Measurements from ENCODE around the gene GSTA4.
A peak's percentile ranks its signal among the peaks of the same experiment; 100 is the strongest.
"Not testable (repeated sequence)": the region's sequence is repeated elsewhere in the genome, so short reads cannot be mapped to it uniquely, and the experiment has no call there.

The GSTA4 gene

DNA sequence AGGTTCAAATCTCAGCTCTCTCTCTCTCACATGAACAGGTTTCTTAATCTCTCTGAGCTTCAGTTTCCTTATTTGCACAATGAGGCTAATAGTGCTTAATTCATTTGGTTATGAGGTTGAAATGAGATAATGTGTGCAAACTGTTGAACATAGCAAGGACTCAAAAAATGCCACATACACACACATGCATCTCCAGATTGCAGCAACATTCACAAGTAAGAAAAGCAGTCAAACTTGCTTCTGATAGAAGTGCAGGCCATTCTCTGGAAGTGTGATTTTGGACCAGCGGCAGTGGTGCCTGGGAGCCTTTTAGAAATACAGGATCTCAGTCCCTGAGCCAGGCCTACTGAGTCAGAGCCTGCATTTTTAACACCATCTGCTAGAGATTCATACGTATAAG is 25.7 kb downstream of the GSTA4 start:
- no peak for DNase-seq

DNA sequence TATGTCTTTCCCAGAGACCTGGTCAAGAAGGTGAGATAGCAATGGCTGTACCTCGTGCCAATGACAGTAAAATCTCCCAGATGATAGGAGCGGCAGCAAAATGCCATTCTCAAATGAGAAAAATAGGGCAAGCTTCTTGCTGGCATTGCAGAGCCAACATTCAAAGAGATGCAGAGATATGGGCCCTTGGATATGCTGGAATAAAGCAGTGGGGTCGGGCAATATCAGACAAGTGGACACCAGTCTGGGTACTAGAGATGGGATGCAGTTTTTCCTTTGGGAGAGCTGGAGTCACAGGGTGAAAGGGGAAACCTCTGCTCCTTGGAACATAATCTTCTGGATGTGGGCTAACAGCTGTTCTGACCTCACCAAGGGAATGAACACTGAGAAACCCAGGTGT is 29.0 kb downstream of the GSTA4 start:
- DNase-seq, result no peak

DNA sequence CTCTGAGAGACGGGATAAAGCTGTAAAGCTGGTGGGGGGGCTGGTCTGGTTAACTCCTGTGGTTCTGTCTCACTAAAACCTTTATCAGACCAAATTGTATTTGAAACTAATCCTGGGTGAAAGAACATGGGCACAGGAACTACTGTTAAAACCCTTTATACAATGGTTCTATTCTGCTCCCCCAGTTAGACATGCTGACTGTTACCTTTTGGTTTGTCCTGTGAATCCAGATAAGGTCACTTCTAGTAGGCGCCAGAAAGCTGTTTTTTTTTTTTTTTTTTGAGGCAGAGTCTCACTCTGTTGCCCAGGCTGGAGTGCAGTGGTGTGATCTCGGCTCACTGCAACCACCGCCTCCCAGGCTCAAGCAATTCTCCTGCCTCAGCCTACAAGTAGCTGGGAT is 29.7 kb downstream of the GSTA4 start:
- no peak for DNase-seq

DNA sequence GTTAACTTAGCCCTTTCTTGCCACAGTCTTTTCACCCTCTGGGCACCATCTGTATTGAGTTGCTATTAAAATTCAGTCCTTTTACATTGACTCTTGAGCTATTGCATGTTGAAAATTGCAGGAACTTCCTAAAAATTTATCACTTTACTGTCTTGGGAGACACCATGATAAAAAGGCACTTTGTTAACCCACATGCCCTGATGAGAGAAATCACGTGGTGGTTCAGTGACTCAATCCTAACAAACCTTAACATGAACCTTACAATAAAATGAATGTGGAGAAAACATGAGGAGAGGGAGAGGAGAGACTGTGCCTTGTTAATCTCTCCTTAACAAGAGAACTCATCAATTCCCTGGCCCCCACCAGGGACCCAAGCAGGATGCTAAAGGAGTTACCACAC is 30.8 kb downstream of the GSTA4 start:
- no peak for DNase-seq

DNA sequence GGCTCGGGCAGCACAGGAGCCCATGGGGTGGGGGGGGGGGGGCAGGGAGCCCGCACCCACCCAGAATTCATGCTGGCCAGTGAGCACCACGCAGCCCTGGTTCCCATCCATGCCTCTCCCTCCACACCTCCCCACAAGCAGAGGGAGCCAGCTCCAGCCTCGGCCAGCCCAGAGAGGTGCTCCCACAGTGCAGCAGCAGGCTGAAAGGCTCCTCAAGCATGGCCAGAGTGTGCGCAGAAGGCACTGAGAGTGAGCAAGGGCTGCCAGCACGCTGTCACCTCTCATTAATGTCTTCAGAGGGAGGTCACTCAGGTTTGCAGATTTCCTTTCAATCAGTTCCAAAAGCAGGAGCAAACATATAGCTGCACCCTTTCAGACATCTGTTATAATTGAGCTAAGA is 32.4 kb downstream of the GSTA4 start:
- no peak for DNase-seq

DNA sequence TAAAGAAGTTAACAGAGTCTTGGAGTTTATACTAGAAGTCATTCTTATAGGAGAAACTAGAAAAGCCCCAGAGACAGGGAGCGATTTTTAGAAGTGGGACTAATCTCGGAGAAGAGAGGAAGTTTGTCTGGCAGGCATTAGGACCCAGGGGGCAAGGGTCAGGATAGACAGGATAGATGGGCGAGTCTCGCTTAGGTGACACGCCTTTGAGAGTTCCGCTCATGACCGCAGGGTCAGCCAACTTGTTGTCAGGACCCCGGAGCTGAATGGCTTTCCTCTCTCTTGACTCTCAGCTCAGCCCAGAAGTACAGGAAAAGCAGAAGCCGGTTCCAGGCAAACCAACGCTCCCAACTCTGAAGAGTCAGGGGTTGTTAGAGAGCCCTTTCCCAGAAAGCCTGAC is 34.1 kb downstream of the GSTA4 start:
- DNase-seq, result not testable (repeated sequence)

DNA sequence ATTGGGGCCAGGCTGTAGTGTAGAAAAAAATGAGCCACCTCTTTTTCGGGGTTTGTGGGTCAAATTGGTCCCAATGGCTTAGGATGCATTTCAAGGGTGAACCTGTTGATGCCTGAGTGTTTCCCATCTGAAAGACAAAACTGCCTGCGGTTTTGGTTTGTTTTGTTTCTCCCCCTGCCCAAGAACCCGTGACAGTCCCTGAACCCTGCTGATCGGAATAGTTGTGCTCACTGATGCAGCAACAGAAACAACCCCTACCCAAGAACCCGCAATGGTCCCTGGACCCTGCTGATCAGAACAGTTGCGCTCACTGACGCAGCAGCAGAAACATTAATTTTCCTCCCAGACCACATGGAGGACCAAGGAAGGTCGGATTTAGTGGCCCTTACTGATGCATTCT is 34.9 kb downstream of the GSTA4 start:
- DNase-seq, result not testable (repeated sequence)

DNA sequence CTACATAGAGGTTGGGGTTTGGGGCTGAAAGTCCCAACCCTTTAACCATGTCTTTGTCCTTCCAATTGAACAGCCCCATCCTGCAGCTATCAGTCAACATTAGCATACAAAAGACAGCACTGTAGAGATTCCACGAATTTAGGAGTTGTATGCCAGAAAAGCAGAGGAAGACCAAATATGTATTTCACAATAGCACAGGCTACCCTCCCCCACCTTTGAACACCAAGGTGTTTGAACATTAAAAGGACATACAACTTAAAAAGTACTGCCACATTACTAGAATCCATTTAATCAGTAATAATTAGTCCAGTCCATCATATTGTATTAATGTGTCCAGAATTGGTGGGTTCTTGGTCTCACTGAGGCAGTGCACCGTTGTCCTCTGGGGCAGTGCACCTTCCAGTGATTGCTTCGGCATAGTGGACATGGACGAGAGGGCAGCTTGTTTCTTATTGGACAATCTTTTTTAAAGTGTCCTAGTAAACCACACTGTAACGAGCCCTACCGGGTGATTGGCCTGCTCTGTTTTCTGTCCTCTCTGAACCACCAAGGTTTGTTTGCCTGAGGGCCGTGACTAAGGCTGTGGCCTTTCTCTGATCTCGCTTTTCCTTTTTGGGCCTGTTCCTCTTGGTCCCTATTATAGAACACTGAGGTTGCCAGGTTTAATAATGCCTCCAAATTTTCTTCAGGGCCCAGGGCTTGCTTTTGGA is 36.4 kb downstream of the GSTA4 start:
- no peak for DNase-seq

DNA sequence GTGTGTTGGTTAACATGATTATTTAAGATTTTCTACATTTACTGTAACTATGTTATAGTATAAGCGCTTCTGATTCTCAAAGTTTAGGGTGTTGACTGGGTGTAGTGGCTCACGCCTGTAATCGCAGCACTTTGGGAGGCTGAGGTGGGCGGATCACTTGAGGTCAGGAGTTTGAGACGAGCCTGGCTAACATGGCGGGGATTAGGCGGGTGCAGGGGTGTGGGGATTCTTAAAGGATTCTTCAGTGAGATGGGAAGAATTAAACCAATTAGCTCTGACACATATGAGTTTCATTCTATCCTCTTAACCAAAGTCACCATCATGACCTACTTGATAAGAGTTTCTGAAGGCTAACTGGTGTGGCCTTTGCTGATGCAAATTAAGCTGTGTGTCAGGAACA is 39.2 kb downstream of the GSTA4 start:
- no peak for DNase-seq

DNA sequence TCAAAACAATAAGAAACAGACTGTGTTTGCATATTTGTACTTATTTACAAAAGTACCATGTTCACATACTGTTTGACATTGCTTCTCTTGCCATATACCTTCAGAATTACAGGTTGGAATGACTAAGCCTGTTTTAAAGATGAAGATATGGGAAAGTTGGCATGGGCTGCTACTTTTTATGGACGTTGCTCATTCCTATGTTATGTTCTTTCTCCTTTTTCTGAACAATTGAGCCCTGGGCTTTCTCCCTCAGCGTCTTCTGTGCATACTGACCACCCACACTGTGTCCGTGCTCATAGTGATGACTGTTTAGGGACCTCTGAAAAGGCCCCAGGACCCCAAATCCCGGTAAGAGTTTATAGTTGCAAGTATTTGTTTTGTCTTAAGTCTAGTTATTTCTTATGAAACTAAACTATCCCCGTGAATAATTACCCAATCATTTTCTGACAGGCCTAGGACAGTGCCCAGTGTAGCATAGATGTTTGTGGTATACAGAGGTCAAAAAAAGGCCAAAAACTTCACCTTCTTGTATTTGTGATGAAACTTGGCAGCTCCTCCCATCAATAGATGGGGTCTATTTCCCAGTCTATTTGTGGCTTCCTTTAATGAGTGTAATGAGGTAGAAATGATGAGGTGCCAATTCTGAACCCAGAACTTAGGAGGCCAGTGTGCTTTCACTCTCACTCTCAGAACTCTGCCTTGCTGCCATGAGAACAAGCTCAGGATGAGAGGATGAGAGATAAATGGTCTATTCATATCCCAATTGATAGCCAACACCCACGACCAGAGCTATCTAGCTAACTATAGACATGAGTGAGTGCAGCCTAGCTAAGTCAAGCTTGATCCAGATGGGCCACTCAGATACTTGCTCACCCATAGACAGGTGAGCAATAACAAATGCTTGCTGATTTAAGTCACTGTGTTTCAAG is 40.9 kb downstream of the GSTA4 start:
- no peak for DNase-seq

DNA sequence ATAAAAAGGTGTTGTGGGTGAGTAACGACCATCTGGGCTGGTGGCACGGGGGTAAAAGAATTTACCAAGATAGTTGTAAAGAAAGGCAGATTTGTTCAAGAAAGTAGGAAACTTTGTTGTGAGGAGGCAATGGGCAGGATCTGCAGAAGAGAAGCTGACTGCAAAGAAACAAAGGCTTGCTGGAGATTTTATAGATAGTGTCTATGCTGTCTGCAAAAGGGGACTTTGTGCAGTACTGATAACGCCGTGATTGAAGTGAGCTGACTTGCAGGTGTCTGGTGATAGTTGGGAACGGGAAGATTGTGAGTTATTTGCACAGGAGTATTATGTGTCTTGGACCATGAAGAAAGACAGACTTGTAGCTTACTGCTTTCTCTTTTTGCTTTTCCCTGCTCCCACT is 48.8 kb downstream of the GSTA4 start:
- no peak for DNase-seq

DNA sequence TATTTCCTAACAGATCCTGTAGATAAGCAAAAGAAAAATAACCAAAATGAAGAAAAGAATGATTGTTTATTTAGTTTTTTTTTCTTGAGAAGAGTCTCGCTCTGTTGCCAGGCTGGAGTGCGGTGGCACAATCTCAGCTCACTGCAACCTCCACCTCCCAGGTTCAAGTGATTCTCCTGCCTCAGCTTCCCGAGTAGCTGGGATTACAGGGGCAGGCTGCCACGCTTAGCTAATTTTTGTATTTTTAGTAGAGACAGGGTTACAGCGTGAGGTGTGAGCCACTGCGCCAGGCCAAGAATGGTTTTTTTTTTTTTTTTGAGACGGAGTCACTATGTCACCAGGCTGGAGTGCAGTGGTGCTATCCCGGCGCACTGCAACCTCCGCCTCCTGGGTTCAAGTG is 52.3 kb downstream of the GSTA4 start:
- not testable (repeated sequence) for DNase-seq

DNA sequence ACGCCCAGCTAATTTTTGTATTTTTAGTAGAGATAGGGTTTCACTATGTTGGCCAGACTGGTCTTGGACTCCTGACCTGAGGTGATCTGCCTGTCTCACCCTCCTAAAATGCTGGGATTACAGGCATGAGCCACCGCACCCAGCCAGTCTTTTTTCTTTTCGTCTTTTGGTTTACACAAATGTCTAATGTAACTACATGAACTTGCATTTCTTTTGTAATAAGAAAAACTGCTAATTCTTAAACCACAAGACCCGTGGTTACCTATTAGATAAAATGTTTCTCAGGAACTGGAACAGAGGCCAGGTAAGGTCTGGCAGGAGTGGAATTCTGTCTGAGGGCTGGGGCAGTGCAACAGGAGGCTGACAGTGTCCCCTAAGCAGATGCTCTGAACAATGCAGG is 52.9 kb downstream of the GSTA4 start:
- no peak for DNase-seq

DNA sequence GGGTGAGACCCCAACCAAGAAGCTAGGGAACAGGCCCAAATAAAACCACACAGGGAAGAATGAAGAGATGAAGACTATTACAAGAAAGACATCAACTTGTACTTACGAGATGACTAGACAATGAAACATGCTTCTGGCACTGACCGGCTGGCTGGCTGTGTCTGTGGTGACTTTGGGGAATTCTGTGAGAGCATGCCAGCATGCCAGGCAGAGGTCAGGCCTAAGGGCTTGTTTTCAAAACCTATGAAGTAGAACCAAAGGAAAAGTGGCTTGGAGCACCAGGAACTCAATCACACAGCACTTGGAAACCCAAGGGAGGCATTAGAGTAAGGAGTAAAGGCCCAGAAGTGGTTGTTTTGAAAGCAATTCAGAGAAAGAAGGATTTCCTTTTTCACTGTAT is 57.2 kb downstream of the GSTA4 start:
- DNase-seq, result peak; percentile 26

DNA sequence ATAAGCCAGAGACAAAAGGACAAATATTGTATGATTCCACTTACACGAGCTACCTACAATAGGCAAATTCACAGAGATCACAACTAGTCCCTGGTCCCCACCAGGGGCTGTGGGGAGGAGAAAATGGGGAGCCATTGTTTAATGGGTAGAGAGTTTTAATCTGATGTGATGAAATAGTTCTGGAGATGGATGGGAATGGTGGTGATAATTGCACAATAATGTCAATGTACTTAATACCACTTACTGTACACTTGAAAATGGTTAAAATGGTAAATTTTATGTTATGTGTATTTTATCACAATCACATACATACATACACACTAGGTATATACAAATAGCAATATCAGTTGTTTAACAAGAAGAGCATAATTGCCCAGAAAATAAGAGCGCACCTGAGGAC is 61.3 kb downstream of the GSTA4 start:
- DNase-seq, result no peak

DNA sequence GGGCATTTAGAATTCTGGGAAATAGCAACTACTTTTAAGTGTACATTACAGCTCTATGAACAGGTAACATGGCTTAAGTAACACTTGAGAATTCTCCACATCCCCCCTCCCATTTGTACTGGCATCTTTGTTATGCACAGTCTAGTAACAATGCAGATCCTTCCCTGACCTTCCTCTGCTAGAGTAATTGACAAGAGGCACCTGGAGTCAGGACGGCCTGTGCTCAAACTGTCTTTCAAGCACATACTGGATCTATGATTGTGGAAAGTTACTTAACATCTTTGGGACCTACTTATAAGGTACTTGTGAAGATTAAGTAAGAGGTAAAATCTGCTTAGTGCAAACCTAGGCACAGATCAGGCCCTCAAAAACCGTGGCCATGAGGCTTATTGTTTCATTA is 63.7 kb downstream of the GSTA4 start:
- DNase-seq, result no peak

DNA sequence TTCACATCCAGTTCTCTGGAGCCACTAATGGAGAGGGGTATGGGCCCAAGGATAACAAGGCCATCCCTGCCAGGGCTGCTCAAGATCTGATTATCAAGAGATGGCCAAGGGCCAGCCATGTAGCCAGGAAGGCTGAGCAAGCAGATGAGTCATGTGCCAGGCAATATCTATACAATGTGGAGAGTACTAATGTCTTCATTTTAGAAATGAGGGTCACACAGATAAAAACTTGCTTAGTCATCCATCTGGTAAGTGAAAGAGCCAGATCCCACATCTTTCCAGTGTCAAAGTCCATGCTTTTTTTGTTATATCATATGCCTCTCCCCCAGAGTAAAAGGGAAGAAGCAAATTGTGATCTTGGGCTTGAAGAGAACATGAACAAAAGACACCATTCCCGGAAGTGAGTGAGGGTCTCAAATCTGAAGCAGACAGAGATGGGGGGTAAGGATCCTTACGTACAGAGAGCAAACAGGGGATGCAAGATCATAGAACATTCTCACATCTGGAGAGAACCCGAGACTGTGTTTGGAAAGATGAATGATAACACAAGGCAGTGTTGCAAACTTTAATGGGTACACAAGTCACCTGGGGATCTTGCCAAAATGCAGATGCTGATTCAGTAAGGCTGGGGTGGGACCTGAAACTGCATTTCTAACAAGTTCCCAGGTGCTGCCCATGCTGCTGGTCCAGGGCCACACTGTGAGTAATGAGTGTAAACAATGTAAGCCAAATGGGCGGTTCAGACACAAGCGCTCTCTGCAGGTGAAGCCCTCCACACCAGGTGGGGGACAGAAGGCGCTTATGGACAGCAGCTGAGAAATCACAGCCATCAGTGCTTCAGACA is 65.5 kb downstream of the GSTA4 start:
- DNase-seq, result peak; percentile 95

All from fibroblast of skin of back (primary cell).